ENCODE data around the gene CACHD1.

GRCh38 chr1:64678366-64678765 lies 208.4 kb downstream of the CACHD1 start:
- no peak for TF ChIP-seq CTCF (IDR thresholded peaks at IDR 0.05; ENCODE audit: low read depth, low read length)
- TF ChIP-seq POLR2A (IDR thresholded peaks at IDR 0.05; ENCODE audit: extremely low read depth, insufficient read length), result no peak
- no peak for TF ChIP-seq MAX (IDR thresholded peaks at IDR 0.05; ENCODE audit: low read depth, low read length)
- no peak for TF ChIP-seq MYC (IDR thresholded peaks at IDR 0.05; ENCODE audit: low read depth, low read length)

Data from NB4 (cell line).